Kidney epithelial cell (primary cell): ENCODE data around the gene ACSS3. TPM values are rescaled to one million over a fixed set of nuclear protein-coding genes. Genes with fewer than 3 reads are reported as not detected.
A peak's percentile ranks its signal among the peaks of the same experiment; 100 is the strongest.
"Not testable (repeated sequence)": the region's sequence is repeated elsewhere in the genome, so short reads cannot be mapped to it uniquely, and the experiment has no call there.

Experiments used
- DNase-seq: peaks from one replicate; pipeline ENCODE4 v3.0.0-alpha.2; 2010; ENCODE audit warnings: low read depth
- H3K27me3 ChIP-seq: 2 replicates; pipeline ENCODE4 v1.6.0; 2011; ENCODE audit warnings: low read length; ENCODE audit not compliant: control insufficient read depth, insufficient read depth
- H3K36me3 ChIP-seq: 2 replicates; pipeline ENCODE4 v1.5.1; 2011; ENCODE audit warnings: low read length; ENCODE audit not compliant: control insufficient read depth, insufficient read depth
- H3K4me3 ChIP-seq: 2 replicates; pipeline ENCODE4 v1.5.1; 2011; ENCODE audit warnings: low read depth, mild to moderate bottlenecking, control low read depth, low read length
- total RNA-seq: library from RNA; depleted of rRNA; stranded (reverse); fragments of >200 nt; gene quantifications from 2 replicates; pipeline ENCODE4 v1.2.3, GENCODE V29; 2015
- TF ChIP-seq, protein P1 (sequence below): IDR thresholded peaks from 2 replicates; pipeline ENCODE4 v1.5.1; 2011; ENCODE audit warnings: mild to moderate bottlenecking, moderate library complexity, low read length, control low read depth, inconsistent platforms; ENCODE audit not compliant: insufficient read depth, poor library complexity, severe bottlenecking

The ACSS3 gene, protein sequence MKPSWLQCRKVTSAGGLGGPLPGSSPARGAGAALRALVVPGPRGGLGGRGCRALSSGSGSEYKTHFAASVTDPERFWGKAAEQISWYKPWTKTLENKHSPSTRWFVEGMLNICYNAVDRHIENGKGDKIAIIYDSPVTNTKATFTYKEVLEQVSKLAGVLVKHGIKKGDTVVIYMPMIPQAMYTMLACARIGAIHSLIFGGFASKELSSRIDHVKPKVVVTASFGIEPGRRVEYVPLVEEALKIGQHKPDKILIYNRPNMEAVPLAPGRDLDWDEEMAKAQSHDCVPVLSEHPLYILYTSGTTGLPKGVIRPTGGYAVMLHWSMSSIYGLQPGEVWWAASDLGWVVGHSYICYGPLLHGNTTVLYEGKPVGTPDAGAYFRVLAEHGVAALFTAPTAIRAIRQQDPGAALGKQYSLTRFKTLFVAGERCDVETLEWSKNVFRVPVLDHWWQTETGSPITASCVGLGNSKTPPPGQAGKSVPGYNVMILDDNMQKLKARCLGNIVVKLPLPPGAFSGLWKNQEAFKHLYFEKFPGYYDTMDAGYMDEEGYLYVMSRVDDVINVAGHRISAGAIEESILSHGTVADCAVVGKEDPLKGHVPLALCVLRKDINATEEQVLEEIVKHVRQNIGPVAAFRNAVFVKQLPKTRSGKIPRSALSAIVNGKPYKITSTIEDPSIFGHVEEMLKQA
- total RNA-seq = 5.5 and 9.2 TPM in 2 replicates

DNA sequence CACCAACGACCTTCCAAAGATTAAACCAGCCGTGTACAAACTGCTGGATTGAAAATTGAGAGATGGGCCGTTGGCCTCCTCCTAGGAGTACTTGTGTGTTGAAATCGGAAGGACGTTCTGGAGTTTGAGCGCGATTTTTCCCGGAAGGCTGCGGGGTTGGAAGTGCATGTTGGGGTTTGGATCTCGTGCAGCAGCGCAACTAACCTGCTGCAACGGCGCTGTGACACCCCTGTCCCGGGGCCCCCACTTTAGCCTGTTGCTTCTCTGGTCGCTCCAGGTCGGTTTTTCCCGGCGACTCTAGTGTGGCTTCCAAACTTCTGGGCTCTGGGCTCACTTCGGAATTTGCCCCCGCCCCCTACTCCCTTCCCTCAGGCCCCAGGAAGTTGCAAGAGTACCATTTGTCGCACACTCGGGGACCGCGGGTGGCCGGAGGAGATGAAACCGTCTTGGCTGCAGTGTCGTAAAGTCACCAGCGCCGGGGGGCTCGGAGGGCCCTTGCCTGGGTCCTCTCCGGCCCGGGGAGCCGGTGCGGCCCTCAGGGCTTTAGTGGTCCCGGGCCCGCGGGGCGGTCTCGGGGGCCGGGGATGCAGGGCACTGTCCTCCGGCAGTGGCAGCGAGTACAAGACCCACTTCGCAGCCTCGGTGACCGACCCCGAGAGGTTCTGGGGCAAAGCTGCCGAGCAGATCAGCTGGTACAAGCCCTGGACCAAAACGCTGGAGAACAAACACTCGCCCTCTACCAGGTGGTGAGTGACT is at the start of gene ACSS3:
ACSS3 (plus strand) TSS at position 394 of the 756 bp plus-strand sequence; CDS start at position 436, 42 bp downstream.
- TF ChIP-seq, protein P1, sequence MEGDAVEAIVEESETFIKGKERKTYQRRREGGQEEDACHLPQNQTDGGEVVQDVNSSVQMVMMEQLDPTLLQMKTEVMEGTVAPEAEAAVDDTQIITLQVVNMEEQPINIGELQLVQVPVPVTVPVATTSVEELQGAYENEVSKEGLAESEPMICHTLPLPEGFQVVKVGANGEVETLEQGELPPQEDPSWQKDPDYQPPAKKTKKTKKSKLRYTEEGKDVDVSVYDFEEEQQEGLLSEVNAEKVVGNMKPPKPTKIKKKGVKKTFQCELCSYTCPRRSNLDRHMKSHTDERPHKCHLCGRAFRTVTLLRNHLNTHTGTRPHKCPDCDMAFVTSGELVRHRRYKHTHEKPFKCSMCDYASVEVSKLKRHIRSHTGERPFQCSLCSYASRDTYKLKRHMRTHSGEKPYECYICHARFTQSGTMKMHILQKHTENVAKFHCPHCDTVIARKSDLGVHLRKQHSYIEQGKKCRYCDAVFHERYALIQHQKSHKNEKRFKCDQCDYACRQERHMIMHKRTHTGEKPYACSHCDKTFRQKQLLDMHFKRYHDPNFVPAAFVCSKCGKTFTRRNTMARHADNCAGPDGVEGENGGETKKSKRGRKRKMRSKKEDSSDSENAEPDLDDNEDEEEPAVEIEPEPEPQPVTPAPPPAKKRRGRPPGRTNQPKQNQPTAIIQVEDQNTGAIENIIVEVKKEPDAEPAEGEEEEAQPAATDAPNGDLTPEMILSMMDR = no peak
- no peaks in the 10 kb centered on the region for H3K27me3 ChIP-seq
- no peak for DNase-seq
- H3K4me3 ChIP-seq = peak within 1 kb of the TSS; percentile 62
- H3K36me3 ChIP-seq = no peaks in the 10 kb centered on the region

DNA sequence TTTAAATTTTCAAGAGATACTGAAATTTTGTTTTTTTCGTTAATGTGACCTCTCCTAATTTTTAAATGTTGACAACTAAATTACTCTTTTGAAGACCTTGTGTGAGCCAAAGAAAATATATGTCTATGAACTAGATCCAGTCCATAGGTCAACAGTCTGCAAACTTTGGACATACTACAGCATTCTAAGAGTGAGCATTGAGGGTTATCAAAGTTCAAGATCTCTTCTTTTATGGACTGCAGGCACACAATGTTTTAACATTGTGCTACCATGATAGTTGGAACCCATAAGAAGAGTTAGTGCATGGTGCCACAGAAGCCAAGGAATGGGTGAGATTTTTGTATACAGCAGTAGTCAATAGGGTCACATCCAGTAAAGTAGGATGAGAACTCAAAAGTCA is 43.0 kb upstream of the ACSS3 start:
- TF ChIP-seq, protein P1 = no peak
- Histone ChIP-seq H3K4me3 (no peak overlapping the region), H3K27me3 (no peaks in the 10 kb centered on the region), H3K36me3 (no peaks in the 10 kb centered on the region)
- DNase-seq = no peak

DNA sequence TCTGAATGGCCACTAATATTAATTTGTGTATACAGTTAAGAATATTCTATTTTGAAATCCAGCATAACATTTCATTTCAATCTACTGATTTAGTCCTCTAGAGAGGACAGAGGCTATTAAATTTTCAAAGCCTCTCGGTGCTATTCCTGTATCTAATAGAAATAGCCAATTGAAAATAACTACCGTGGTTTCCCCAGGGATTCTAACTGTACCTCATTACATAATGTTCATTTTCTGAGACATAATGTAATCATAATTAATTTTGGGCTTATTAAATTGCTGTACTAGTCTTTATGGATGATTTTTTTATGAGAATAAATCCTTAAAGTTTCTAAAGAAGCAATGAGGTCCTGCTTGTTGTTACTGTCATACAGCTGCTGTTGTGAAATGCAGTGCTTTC is 38.6 kb upstream of the ACSS3 start:
- no peak for DNase-seq
- Histone ChIP-seq H3K27me3 (no peaks in the 10 kb centered on the region), H3K36me3 (no peaks in the 10 kb centered on the region), H3K4me3 (no peak overlapping the region)
- TF ChIP-seq, protein P1 = no peak

DNA sequence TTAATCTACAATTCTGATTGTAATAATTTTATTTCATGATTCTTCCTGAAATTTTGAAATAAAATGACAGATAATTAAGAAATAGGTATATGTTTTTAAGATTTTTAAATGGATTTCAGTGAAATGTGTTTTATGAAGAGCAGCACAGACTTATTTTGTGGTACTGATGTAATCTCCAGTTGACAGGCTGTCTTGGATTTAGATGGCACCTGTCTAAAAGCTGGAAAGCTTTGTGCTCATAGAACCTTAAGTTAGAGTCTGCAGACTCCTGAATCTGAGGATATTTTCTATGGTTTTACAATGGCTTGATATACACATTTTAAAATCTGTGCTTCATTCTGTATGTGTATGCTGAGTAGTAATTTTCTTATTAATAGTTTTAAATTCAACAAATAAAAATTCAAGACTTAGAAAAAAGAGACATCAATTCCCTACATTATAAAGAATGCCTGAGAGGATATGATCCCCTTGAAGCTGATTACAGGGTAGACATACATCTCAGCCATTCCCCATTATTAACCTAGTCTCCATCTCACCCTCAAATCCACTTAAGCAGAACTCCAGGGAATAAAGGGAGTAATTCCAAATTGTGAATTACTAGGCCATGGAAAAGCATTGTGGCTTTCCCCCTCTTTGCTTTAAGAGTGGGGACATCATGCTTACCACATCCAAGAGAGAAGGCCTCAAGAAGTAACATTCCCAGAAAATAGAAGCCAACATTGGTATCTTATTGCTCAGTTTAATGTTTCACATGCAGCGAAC is 33.7 kb upstream of the ACSS3 start:
- Histone ChIP-seq H3K27me3 (no peaks in the 10 kb centered on the region), H3K36me3 (no peaks in the 10 kb centered on the region), H3K4me3 (no peak overlapping the region)
- no peak for DNase-seq
- TF ChIP-seq, protein P1 = no peak

DNA sequence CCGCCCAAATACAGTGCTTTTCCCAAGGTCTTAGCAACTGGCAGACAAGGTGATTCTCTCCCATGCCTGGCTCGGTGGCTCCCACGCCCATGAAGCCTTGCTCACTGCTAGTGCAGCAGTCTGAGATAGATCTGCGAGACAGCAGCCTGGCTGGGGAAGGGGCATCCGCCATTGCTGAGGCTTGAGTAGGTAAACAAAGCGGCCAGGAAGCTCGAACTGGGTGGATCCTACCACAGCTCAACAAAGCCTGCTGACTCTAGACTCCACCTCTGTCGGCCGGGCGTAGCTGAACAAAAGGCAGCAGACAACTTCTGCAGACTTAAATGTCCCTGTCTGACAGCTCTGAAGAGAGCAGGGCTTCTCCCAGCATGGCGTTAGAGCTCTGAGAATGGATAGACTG is 12.9 kb upstream of the ACSS3 start:
- H3K27me3 ChIP-seq, H3K36me3 ChIP-seq, DNase-seq, H3K4me3 ChIP-seq: not testable (repeated sequence)
